HepG2 (cell line): Measurements from ENCODE around the gene CDK2AP2. TPM values are rescaled to one million over a fixed set of nuclear protein-coding genes. Genes with fewer than 3 reads are reported as not detected.

Experiments used
- ATF2 ChIP-seq: sonication (generic); formaldehyde crosslinking; IDR thresholded peaks from 2 replicates; pipeline ENCODE4 v1.4.0; 2020; ENCODE audit warnings: missing genetic modification reagents
- BCLAF1 ChIP-seq: fragments of 450-650 bp; IDR thresholded peaks from 2 replicates; pipeline ENCODE4 v1.6.1; 2017; ENCODE audit warnings: mild to moderate bottlenecking
- CREM ChIP-seq, 2 experiments: sonication (generic) in 1 of 2; formaldehyde crosslinking in 1 of 2; IDR thresholded peaks; 2 replicates each; pipeline versions ENCODE4 v1.4.0 to v1.6.1; 2016 to 2020; ENCODE audit warnings: antibody characterized with exemption in 1 of 2, mild to moderate bottlenecking in 1 of 2, missing genetic modification reagents in 1 of 2
- FOXC1 ChIP-seq: sonication (generic); formaldehyde crosslinking; IDR thresholded peaks from 2 replicates; pipeline ENCODE4 v1.8.0; 2022; ENCODE audit warnings: mild to moderate bottlenecking, missing genetic modification reagents, borderline replicate concordance
- FOXK1 ChIP-seq: sonication (generic); formaldehyde crosslinking; IDR thresholded peaks from 2 replicates; pipeline ENCODE4 v1.4.0; 2020; ENCODE audit warnings: low read depth, missing genetic modification reagents, borderline replicate concordance
- PITX1 ChIP-seq: sonication (generic); formaldehyde crosslinking; IDR thresholded peaks from 2 replicates; pipeline ENCODE4 v1.5.1; 2020; ENCODE audit warnings: mild to moderate bottlenecking, missing genetic modification reagents
- SCMH1 ChIP-seq: sonication (generic); formaldehyde crosslinking; IDR thresholded peaks from 2 replicates; pipeline ENCODE4 v1.9.0; 2021; ENCODE audit warnings: missing genetic modification reagents, mild to moderate bottlenecking, borderline replicate concordance
- SMAD9 ChIP-seq: sonication (generic); formaldehyde crosslinking; IDR thresholded peaks from 2 replicates; pipeline ENCODE4 v1.5.1; 2020; ENCODE audit warnings: mild to moderate bottlenecking, missing genetic modification reagents
- SYNCRIP ChIP-seq: fragments of 200-400 bp; formaldehyde crosslinking; IDR thresholded peaks from 2 replicates; pipeline ENCODE4 v1.6.1; 2018; ENCODE audit warnings: mild to moderate bottlenecking, low read depth, low read length; ENCODE audit not compliant: insufficient read depth
- TFE3 ChIP-seq: IDR thresholded peaks from 2 replicates; pipeline ENCODE4 v1.6.1; 2016
- THAP11 ChIP-seq: IDR thresholded peaks from 2 replicates; pipeline ENCODE4 v1.6.1; 2016; ENCODE audit warnings: missing biosample characterization, missing genetic modification reagents
- ZNF33A ChIP-seq: sonication (generic); formaldehyde crosslinking; IDR thresholded peaks from 2 replicates; pipeline ENCODE4 v1.5.1; 2020; ENCODE audit warnings: missing genetic modification reagents, mild to moderate bottlenecking, moderate library complexity, borderline replicate concordance
- ZNF552 ChIP-seq: sonication (generic); formaldehyde crosslinking; IDR thresholded peaks from 2 replicates; pipeline ENCODE4 v1.9.0; 2022; ENCODE audit warnings: missing genetic modification reagents, mild to moderate bottlenecking, borderline replicate concordance
- ZNF572 ChIP-seq: sonication (generic); formaldehyde crosslinking; IDR thresholded peaks from 2 replicates; pipeline ENCODE4 v1.5.1; 2020; ENCODE audit warnings: mild to moderate bottlenecking, missing genetic modification reagents
- ZNF776 ChIP-seq: sonication (generic); formaldehyde crosslinking; IDR thresholded peaks from 2 replicates; pipeline ENCODE4 v1.4.0; 2020; ENCODE audit warnings: mild to moderate bottlenecking, missing genetic modification reagents
- ZNF878 ChIP-seq: sonication (generic); formaldehyde crosslinking; IDR thresholded peaks from 2 replicates; pipeline ENCODE4 v1.8.1; 2023; ENCODE audit warnings: mild to moderate bottlenecking, missing genetic modification reagents, moderate library complexity
- polyA plus RNA-seq, 8 experiments: library from polyadenylated mRNA; depleted of rRNA in 3 of 8; stranded (reverse) in 7 of 8; unstranded in 1 of 8; fragments of >200 nt; fragmentation: Illumina TruSeq in 4 of 8; extraction: Trizol in 4 of 8; gene quantifications; 2 replicates each; pipeline versions ENCODE4 v1.2.1 to v1.2.3, GENCODE V29; 2011 to 2016; ENCODE audit warnings: low read depth in 4 of 8, missing spikeins in 1 of 8, mixed read lengths in 1 of 8; ENCODE audit not compliant: insufficient read depth in 1 of 8
- total RNA-seq, 5 experiments: library from RNA; depleted of rRNA; stranded (reverse); fragments of >200 nt; fragmentation: Illumina TruSeq; extraction: Trizol; gene quantifications; 2 replicates each; pipeline ENCODE4 v1.2.3, GENCODE V29; 2016; ENCODE audit warnings: low read depth in 1 of 5
- TF ChIP-seq, protein P1 (sequence below): fragments of 450-650 bp; IDR thresholded peaks from 2 replicates; pipeline ENCODE4 v1.6.1; 2016
- TF ChIP-seq, protein P2 (sequence below): sonication (generic); formaldehyde crosslinking; IDR thresholded peaks from 2 replicates; pipeline ENCODE4 v1.9.0; 2021; ENCODE audit warnings: missing genetic modification reagents, borderline replicate concordance
- TF ChIP-seq, protein P3 (sequence below): sonication (generic); formaldehyde crosslinking; IDR thresholded peaks from 2 replicates; pipeline ENCODE4 v1.4.0; 2020; ENCODE audit warnings: mild to moderate bottlenecking, missing genetic modification reagents

CDK2AP2 gene
- total and polyA plus RNA-seq, 2 of the 13 experiments (the other 11 are each of a cell fraction or from before 2014, with no cell fraction given), result 15.0 to 23.2 TPM

GRCh38 chr11:67468759-67469507 lies 39.0 kb downstream of the CDK2AP2 start, which contains the start of gene TMEM134 (continued):
- TF ChIP-seq ZNF33A (CRISPR knock-in tag) (no peak), SMAD9 (CRISPR knock-in tag) (no peak), ZNF878 (no peak; the same call in 1 of the 2 replicates), SYNCRIP (no peak), THAP11 (CRISPR knock-in tag) (peak; percentile 89), ATF2 (CRISPR knock-in tag) (peak; percentile 49; the same call in 1 of the 2 replicates), ZNF572 (CRISPR knock-in tag) (0 out of 2 replicates have a peak, but pooled peaks have one; percentile 55), CREM (IDR thresholded peaks at IDR 0.05) (0 out of 2 replicates have a peak, but pooled peaks have one; percentile 31), CREM (CRISPR knock-in tag; IDR thresholded peaks at IDR 0.05) (no peak), TFE3 (CRISPR knock-in tag) (peak; percentile 67; the same call in 1 of the 2 replicates), FOXC1 (CRISPR knock-in tag) (no peak; the same call in 1 of the 2 replicates), SCMH1 (CRISPR knock-in tag) (no peak), PITX1 (CRISPR knock-in tag) (0 out of 2 replicates have a peak, but pooled peaks have one; percentile 10), ZNF552 (CRISPR knock-in tag) (no peak), BCLAF1 (no peak), FOXK1 (peak; percentile 44; the same call in 1 of the 2 replicates), ZNF776 (CRISPR knock-in tag) (no peak; the same call in 1 of the 2 replicates)
- TF ChIP-seq, protein P1, sequence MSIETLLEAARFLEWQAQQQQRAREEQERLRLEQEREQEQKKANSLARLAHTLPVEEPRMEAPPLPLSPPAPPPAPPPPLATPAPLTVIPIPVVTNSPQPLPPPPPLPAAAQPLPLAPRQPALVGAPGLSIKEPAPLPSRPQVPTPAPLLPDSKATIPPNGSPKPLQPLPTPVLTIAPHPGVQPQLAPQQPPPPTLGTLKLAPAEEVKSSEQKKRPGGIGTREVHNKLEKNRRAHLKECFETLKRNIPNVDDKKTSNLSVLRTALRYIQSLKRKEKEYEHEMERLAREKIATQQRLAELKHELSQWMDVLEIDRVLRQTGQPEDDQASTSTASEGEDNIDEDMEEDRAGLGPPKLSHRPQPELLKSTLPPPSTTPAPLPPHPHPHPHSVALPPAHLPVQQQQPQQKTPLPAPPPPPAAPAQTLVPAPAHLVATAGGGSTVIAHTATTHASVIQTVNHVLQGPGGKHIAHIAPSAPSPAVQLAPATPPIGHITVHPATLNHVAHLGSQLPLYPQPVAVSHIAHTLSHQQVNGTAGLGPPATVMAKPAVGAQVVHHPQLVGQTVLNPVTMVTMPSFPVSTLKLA, result peak; percentile 39; the same call in 1 of the 2 replicates
- TF ChIP-seq, protein P2, sequence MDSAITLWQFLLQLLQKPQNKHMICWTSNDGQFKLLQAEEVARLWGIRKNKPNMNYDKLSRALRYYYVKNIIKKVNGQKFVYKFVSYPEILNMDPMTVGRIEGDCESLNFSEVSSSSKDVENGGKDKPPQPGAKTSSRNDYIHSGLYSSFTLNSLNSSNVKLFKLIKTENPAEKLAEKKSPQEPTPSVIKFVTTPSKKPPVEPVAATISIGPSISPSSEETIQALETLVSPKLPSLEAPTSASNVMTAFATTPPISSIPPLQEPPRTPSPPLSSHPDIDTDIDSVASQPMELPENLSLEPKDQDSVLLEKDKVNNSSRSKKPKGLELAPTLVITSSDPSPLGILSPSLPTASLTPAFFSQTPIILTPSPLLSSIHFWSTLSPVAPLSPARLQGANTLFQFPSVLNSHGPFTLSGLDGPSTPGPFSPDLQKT (CRISPR knock-in tag), result no peak
- TF ChIP-seq, protein P3, sequence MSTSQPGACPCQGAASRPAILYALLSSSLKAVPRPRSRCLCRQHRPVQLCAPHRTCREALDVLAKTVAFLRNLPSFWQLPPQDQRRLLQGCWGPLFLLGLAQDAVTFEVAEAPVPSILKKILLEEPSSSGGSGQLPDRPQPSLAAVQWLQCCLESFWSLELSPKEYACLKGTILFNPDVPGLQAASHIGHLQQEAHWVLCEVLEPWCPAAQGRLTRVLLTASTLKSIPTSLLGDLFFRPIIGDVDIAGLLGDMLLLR (CRISPR knock-in tag), result no peak
